Adrenal gland (tissue), 12 donors: ENCODE measurements around the gene AFF1. TPM values are rescaled to one million over a fixed set of nuclear protein-coding genes. Genes with fewer than 3 reads are reported as not detected.

Experiments
- DNase-seq, 7 donors: peaks; one replicate each; pipeline ENCODE4 v3.0.0-alpha.2; 2019 to 2020
- H3K27ac ChIP-seq, 5 donors: fragments of 200-600 bp; sonication (generic) in 4 of 5; 1 replicate in 3 of 5; 2 replicates in 2 of 5; pipeline versions ENCODE4 v1.5.1 to v1.8.0; 2016 to 2020; ENCODE audit warnings: mild to moderate bottlenecking in 1 of 5
- H3K27me3 ChIP-seq: fragments of 200-600 bp; 2 replicates; pipeline ENCODE4 v1.8.0; 2021
- H3K36me3 ChIP-seq, 2 donors: fragments of 200-600 bp; replicated peaks in 1 of 2; 1 replicate in 1 of 2; 2 replicates in 1 of 2; pipeline versions ENCODE4 v1.5.1 to v1.8.0; 2018 to 2022
- H3K4me1 ChIP-seq, 2 donors: fragments of 200-600 bp; replicated peaks in 1 of 2; 1 replicate in 1 of 2; 2 replicates in 1 of 2; pipeline versions ENCODE4 v1.5.1 to v1.8.0; 2018 to 2021
- H3K4me3 ChIP-seq, 4 donors: fragments of 200-600 bp; sonication (generic) in 3 of 4; one replicate each; pipeline ENCODE4 v1.5.1; 2016 to 2018
- H3K9me3 ChIP-seq, 3 donors: fragments of 200-600 bp; sonication (generic) in 1 of 3; replicated peaks in 1 of 3; 1 replicate in 2 of 3; 2 replicates in 1 of 3; pipeline versions ENCODE4 v1.5.1 to v1.8.0; 2016 to 2021
- POLR2A ChIP-seq, 2 donors: fragments of 450-650 bp; IDR thresholded peaks; one replicate each; pipeline ENCODE4 v1.6.1; 2017; ENCODE audit warnings: antibody characterized with exemption in 2 of 2, mild to moderate bottlenecking in 2 of 2, moderate library complexity in 1 of 2
- WGBS, 4 donors: extraction: QIAGEN DNeasy Blood & Tissue Kit in 2 of 4; methylation state at CpG; one replicate each; pipeline versions ENCODE4 v1.1.5 to v1.1.7; 2013 to 2017; 5-methylcytosine and 5-hydroxymethylcytosine counted together
- intact Hi-C, 2 donors: fragments of 100-400 bp; cut with DNase I; formaldehyde crosslinking; loops; one replicate each; pipeline versions ENCODE4 v1.14.1 to v1.15.0; 2022 to 2023
- polyA plus RNA-seq, 3 donors: library from polyadenylated mRNA; stranded (reverse); fragments of 200-250 nt in 2 of 3; fragments of 350-450 nt in 1 of 3; fragmentation: Illumina TruSeq in 1 of 3; extraction: RNeasy Lipid Tissue Mini Kit (QIAGEN cat#74804) in 1 of 3; gene quantifications; one replicate each; pipeline ENCODE4 v1.2.3, GENCODE V29; 2013 to 2014
- total RNA-seq, 9 donors: library from RNA; depleted of rRNA in 4 of 9; stranded (reverse); fragments of >200 nt in 4 of 9; fragments of 120-200 nt in 1 of 9; fragmentation: NEBNext Ultra II Directional in 1 of 9; extraction: Animal tissue kit (Norgen Biotek cat#: 25700) in 1 of 9; gene quantifications; one replicate each; pipeline versions ENCODE4 v1.1.0 to v1.2.4, GENCODE V29; 2013 to 2023
- TF ChIP-seq, protein P1 (sequence below), 6 experiments: fragments of 450-650 bp in 4 of 6; fragments of 200-600 bp in 2 of 6; sonication (generic) in 1 of 6; IDR thresholded peaks; 1 replicate in 5 of 6; 2 replicates in 1 of 6; pipeline versions ENCODE4 v1.5.1 to v1.8.0; 2016 to 2021; ENCODE audit warnings: antibody characterized with exemption in 6 of 6, mild to moderate bottlenecking in 2 of 6, moderate library complexity in 1 of 6
- donor health status: healthy with polysubstance abuse.
- donor health status: Bipolar disorder and iron deficiency.
- donor health status: DM: yes; HTN: yes; CAD: no.
- donor health status: DM: no; HTN: no; CAD: no.
- donor health status: DM: no; HTN: no; CAD: no.
- donor health status: DM: yes; HTN: yes; CAD: no.

Gene AFF1
- total and polyA plus RNA-seq, 12 donors = 9.9 to 109 (median 52.3) TPM

- TF ChIP-seq, protein P1, sequence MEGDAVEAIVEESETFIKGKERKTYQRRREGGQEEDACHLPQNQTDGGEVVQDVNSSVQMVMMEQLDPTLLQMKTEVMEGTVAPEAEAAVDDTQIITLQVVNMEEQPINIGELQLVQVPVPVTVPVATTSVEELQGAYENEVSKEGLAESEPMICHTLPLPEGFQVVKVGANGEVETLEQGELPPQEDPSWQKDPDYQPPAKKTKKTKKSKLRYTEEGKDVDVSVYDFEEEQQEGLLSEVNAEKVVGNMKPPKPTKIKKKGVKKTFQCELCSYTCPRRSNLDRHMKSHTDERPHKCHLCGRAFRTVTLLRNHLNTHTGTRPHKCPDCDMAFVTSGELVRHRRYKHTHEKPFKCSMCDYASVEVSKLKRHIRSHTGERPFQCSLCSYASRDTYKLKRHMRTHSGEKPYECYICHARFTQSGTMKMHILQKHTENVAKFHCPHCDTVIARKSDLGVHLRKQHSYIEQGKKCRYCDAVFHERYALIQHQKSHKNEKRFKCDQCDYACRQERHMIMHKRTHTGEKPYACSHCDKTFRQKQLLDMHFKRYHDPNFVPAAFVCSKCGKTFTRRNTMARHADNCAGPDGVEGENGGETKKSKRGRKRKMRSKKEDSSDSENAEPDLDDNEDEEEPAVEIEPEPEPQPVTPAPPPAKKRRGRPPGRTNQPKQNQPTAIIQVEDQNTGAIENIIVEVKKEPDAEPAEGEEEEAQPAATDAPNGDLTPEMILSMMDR (IDR thresholded peaks at IDR 0.05) = no peak
- no peak for TF ChIP-seq POLR2A (IDR thresholded peaks at IDR 0.05)
- Histone ChIP-seq H3K27ac (peak overlapping the region in 1 of 5 donors; percentile 21), H3K9me3 (no peaks in the 10 kb centered on the region), H3K4me3 (no peak overlapping the region), H3K27me3 (no peaks in the 10 kb centered on the region), H3K4me1 (peaks cover 30 to 58% of the 10 kb centered on the region in 2 donors), H3K36me3 (peaks cover 0 to 19% of the 10 kb centered on the region in 2 donors)
- WGBS, 4 donors = 84 to 91% (median 89%) methylated on average over 9 of the region's 9 CpGs
- intact Hi-C loops = no loop called here
- DNase-seq = no peak
Observed at GRCh38 chr4:87049508-87049907, 114.7 kb downstream of the AFF1 start.

- no peak for DNase-seq
- 80 to 84% (median 82%) methylated on average over 12 of the region's 12 CpGs for WGBS, 4 donors
- Histone ChIP-seq H3K9me3 (no peaks in the 10 kb centered on the region), H3K27ac (peak overlapping the region in 2 of 5 donors; percentile 11 to 15), H3K27me3 (no peaks in the 10 kb centered on the region), H3K4me3 (no peak overlapping the region), H3K36me3 (peaks cover 0 to 19% of the 10 kb centered on the region in 2 donors), H3K4me1 (peaks cover 32 to 58% of the 10 kb centered on the region in 2 donors)
- no peak for TF ChIP-seq POLR2A (IDR thresholded peaks at IDR 0.05)
- TF ChIP-seq, protein P1 (IDR thresholded peaks at IDR 0.05) = no peak
- intact Hi-C loops = no loop called here
Observed at GRCh38 chr4:87050596-87050995, 115.8 kb downstream of the AFF1 start.

- H3K4me1 ChIP-seq = peaks cover 32 to 58% of the 10 kb centered on the region in 2 donors
- WGBS, 4 donors = 68 to 77% (median 74%) methylated on average over 9 to 10 of the region's 10 CpGs
- no peak overlapping the region for H3K4me3 ChIP-seq
- intact Hi-C loops = no loop called here
- no peaks in the 10 kb centered on the region for H3K9me3 ChIP-seq
- no peaks in the 10 kb centered on the region for H3K27me3 ChIP-seq
- TF ChIP-seq POLR2A (IDR thresholded peaks at IDR 0.05) = no peak
- TF ChIP-seq, protein P1 (IDR thresholded peaks at IDR 0.05) = no peak
- H3K27ac ChIP-seq = peak overlapping the region in 2 of 5 donors; percentile 26 to 32
- DNase-seq = no peak
- peaks cover 0 to 19% of the 10 kb centered on the region in 2 donors for H3K36me3 ChIP-seq
Observed at GRCh38 chr4:87051121-87051713, 116.4 kb downstream of the AFF1 start.

GRCh38 chr4:87052615-87053014, 117.8 kb downstream of the AFF1 start:
- WGBS, 4 donors = 91 to 95% (median 94%) methylated on average over 4 of the region's 4 CpGs
- TF ChIP-seq, protein P1 (IDR thresholded peaks at IDR 0.05) = no peak
- no peak for TF ChIP-seq POLR2A (IDR thresholded peaks at IDR 0.05)
- DNase-seq = no peak
- intact Hi-C loops = no loop called here
- Histone ChIP-seq H3K4me1 (peaks cover 41 to 66% of the 10 kb centered on the region in 2 donors), H3K27ac (peak overlapping the region in 2 of 5 donors; percentile 0 to 75), H3K4me3 (no peak overlapping the region), H3K27me3 (no peaks in the 10 kb centered on the region), H3K9me3 (no peaks in the 10 kb centered on the region), H3K36me3 (peaks cover 0 to 9% of the 10 kb centered on the region in 2 donors)
